ENCODE data around the gene GPR171. TPM values are rescaled to one million over a fixed set of nuclear protein-coding genes. Genes with fewer than 3 reads are reported as not detected.

The GPR171 gene
- total and polyA plus RNA-seq, 2 donors (not counting 3 experiments of a cell fraction or from before 2014, with no cell fraction given) = not detected

DNA sequence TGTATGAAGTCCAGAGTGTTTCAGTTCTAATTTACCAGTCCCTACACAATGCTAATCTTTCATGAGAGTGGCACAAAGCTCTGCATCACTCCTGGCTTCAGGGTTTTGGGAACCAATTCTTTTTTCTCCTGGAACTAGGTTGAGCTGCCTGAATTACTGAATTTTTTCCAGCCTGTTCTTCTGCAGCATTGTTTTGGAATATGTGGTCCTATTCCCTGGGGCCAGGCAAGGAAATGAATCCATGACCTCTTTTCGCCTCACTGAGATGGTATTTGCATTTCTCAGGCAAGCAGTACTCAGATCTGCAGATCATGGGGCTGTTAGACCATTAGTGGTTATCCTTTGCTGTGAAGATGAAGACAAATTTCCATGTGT is 25.6 kb upstream of the GPR171 start:
- no peak overlapping the region for H3K9ac ChIP-seq (replicated peaks; ENCODE audit: extremely low read depth, insufficient read depth, low read length)
- CTCF ChIA-PET = interaction anchor here (0.9 to 6.7 kb wide), 25 partner anchors 9 to 1296 kb away, joined by 3 to 75 read pairs (median 5); partner anchors contain the start of gene P2RY14
- H3K27me3 ChIP-seq (ENCODE audit: control insufficient read depth in 2 of 2, insufficient read depth in 2 of 2, low read length in 2 of 2) = no peaks in the 10 kb centered on the region
- no peak overlapping the region for H3K4me3 ChIP-seq (replicated peaks in 1 of 3; ENCODE audit: insufficient read depth in 1 of 3, low read depth in 1 of 3, low read length in 3 of 3)
- peak; percentile 36 for DNase-seq (ENCODE audit: low read depth, low spot score)
- POLR2A ChIA-PET = no interaction called here
- peak overlapping the region; percentile 80 for H3K4me2 ChIP-seq (ENCODE audit: insufficient read depth, low read length)
- no peaks in the 10 kb centered on the region for H3K9me1 ChIP-seq (replicated peaks; ENCODE audit: control insufficient read depth, extremely low read depth, insufficient read depth, low read length)
- no peaks in the 10 kb centered on the region for H4K20me1 ChIP-seq (replicated peaks; ENCODE audit: control insufficient read depth, extremely low read depth, insufficient read depth, low read length)
- FAIRE-seq = no peak
- H3K4me1 ChIP-seq (ENCODE audit: control insufficient read depth, extremely low read depth, insufficient read depth, low read length) = peaks cover 11% of the 10 kb centered on the region
- dilution Hi-C loops (cut with MboI; ENCODE audit: extremely low pct_ligation_motif_present, low sequenced_read_pairs) (no loop called here), intact Hi-C loops (cut with micrococcal nuclease) (loop anchor here (5.0 kb wide), 1 partner anchor 209 kb away; no protein-coding TSS in a partner anchor)
- no peaks in the 10 kb centered on the region for H3K79me2 ChIP-seq (ENCODE audit: control insufficient read depth, insufficient read depth, low read length)
- peak overlapping the region; percentile 40 for H3K27ac ChIP-seq (ENCODE audit: insufficient read depth, low read depth, low read length)
- H3K9me3 ChIP-seq (replicated peaks; ENCODE audit: control insufficient read depth, insufficient read depth, low read length) = no peaks in the 10 kb centered on the region
- BruUV-seq (replicated peaks) = no TSS peak
- H3K36me3 ChIP-seq (ENCODE audit: control insufficient read depth in 2 of 2, extremely low read depth in 1 of 2, insufficient read depth in 2 of 2, low read length in 2 of 2) = no peaks in the 10 kb centered on the region
- TF ChIP-seq EZH2 (IDR thresholded peaks at IDR 0.05; ENCODE audit: borderline replicate concordance, low read depth, low read length, severe bottlenecking) = no peak
- TF ChIP-seq, protein P1, sequence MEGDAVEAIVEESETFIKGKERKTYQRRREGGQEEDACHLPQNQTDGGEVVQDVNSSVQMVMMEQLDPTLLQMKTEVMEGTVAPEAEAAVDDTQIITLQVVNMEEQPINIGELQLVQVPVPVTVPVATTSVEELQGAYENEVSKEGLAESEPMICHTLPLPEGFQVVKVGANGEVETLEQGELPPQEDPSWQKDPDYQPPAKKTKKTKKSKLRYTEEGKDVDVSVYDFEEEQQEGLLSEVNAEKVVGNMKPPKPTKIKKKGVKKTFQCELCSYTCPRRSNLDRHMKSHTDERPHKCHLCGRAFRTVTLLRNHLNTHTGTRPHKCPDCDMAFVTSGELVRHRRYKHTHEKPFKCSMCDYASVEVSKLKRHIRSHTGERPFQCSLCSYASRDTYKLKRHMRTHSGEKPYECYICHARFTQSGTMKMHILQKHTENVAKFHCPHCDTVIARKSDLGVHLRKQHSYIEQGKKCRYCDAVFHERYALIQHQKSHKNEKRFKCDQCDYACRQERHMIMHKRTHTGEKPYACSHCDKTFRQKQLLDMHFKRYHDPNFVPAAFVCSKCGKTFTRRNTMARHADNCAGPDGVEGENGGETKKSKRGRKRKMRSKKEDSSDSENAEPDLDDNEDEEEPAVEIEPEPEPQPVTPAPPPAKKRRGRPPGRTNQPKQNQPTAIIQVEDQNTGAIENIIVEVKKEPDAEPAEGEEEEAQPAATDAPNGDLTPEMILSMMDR (IDR thresholded peaks at IDR 0.05; ENCODE audit: extremely low read depth in 1 of 2, insufficient read depth in 1 of 2, low read depth in 1 of 2, low read length in 2 of 2) = no peak
- peak overlapping the region; percentile 51 for H2AFZ ChIP-seq (ENCODE audit: low read depth, low read length)

GRCh38 chr3:151227807-151228665 is 25.0 kb upstream of the GPR171 start:
- H3K9ac ChIP-seq (replicated peaks; ENCODE audit: extremely low read depth, insufficient read depth, low read length) = no peak overlapping the region
- intact Hi-C loops (cut with micrococcal nuclease) (loop anchor here (1.0 to 5.0 kb wide), 6 partner anchors 55 to 690 kb away; no protein-coding TSS in a partner anchor), dilution Hi-C loops (cut with MboI; ENCODE audit: extremely low pct_ligation_motif_present, low sequenced_read_pairs) (no loop called here)
- no peak for TF ChIP-seq POLR2A (IDR thresholded peaks at IDR 0.05; ENCODE audit: low read depth, low read length)
- peak; percentile 38 for TF ChIP-seq JUN (IDR thresholded peaks at IDR 0.05; ENCODE audit: borderline replicate concordance, insufficient read depth, insufficient read length, low read depth)
- TF ChIP-seq FOS (IDR thresholded peaks at IDR 0.05; ENCODE audit: borderline replicate concordance, insufficient read depth, low read length) = peak; percentile 92
- no peak for TF ChIP-seq EZH2 (IDR thresholded peaks at IDR 0.05; ENCODE audit: borderline replicate concordance, low read depth, low read length, severe bottlenecking)
- TF ChIP-seq MAX (IDR thresholded peaks at IDR 0.05; ENCODE audit: insufficient read depth, insufficient read length) = no peak
- no peak for TF ChIP-seq POLR2AphosphoS5 (IDR thresholded peaks at IDR 0.05; ENCODE audit: insufficient read depth, low read depth, low read length)
- no peak for TF ChIP-seq MYC (IDR thresholded peaks at IDR 0.05; ENCODE audit: low read depth, low read length)
- TF ChIP-seq, protein P1 (IDR thresholded peaks at IDR 0.05; ENCODE audit: extremely low read depth in 1 of 2, insufficient read depth in 1 of 2, low read depth in 1 of 2, low read length in 2 of 2) = peak; percentile 87 to 88
- TF ChIP-seq GATA2 (IDR thresholded peaks at IDR 0.05; ENCODE audit: insufficient read depth, insufficient read length, low read depth, low read length) = peak; percentile 64
- H3K4me3 ChIP-seq (replicated peaks in 1 of 3; ENCODE audit: insufficient read depth in 1 of 3, low read depth in 1 of 3, low read length in 3 of 3) = no peak overlapping the region
- peaks cover 11% of the 10 kb centered on the region for H3K4me1 ChIP-seq (ENCODE audit: control insufficient read depth, extremely low read depth, insufficient read depth, low read length)
- peak overlapping the region; percentile 40 for H3K27ac ChIP-seq (ENCODE audit: insufficient read depth, low read depth, low read length)
- FAIRE-seq (peak; percentile 88), DNase-seq (ENCODE audit: low read depth, low spot score) (peak; percentile 79)
- H3K27me3 ChIP-seq (ENCODE audit: control insufficient read depth in 2 of 2, insufficient read depth in 2 of 2, low read length in 2 of 2) = no peaks in the 10 kb centered on the region
- no peaks in the 10 kb centered on the region for H3K9me3 ChIP-seq (replicated peaks; ENCODE audit: control insufficient read depth, insufficient read depth, low read length)
- H3K79me2 ChIP-seq (ENCODE audit: control insufficient read depth, insufficient read depth, low read length) = no peaks in the 10 kb centered on the region
- ChIA-PET CTCF (interaction anchor here (0.9 to 6.7 kb wide), 29 partner anchors 8 to 1297 kb away, joined by 3 to 75 read pairs (median 5); partner anchors contain the start of gene P2RY14), POLR2A (no interaction called here)
- H3K36me3 ChIP-seq (ENCODE audit: control insufficient read depth in 2 of 2, extremely low read depth in 1 of 2, insufficient read depth in 2 of 2, low read length in 2 of 2) = no peaks in the 10 kb centered on the region
- H4K20me1 ChIP-seq (replicated peaks; ENCODE audit: control insufficient read depth, extremely low read depth, insufficient read depth, low read length) = no peaks in the 10 kb centered on the region
- H2AFZ ChIP-seq (ENCODE audit: low read depth, low read length) = peak overlapping the region; percentile 52
- H3K9me1 ChIP-seq (replicated peaks; ENCODE audit: control insufficient read depth, extremely low read depth, insufficient read depth, low read length) = no peaks in the 10 kb centered on the region
- peak overlapping the region; percentile 80 for H3K4me2 ChIP-seq (ENCODE audit: insufficient read depth, low read length)
- BruUV-seq (replicated peaks) = no TSS peak
